Transverse colon (tissue), 4 donors: ENCODE data around the gene SLU7. TPM values are rescaled to one million over a fixed set of nuclear protein-coding genes. Genes with fewer than 3 reads are reported as not detected.
"Not testable (repeated sequence)": the region's sequence is repeated elsewhere in the genome, so short reads cannot be mapped to it uniquely, and the experiment has no call there.

Source experiments
- DNase-seq: peaks from one replicate; pipeline ENCODE4 v3.0.0-alpha.2; 2019
- H3K27ac ChIP-seq, 4 donors: fragments of 200-600 bp; sonication (generic); 2 replicates each; pipeline ENCODE4 v1.5.1; 2016 to 2018; ENCODE audit warnings: inconsistent platforms in 4 of 4
- H3K27me3 ChIP-seq: fragments of 200-600 bp; sonication (generic); 2 replicates; pipeline ENCODE4 v1.5.1; 2017; ENCODE audit warnings: inconsistent platforms
- H3K36me3 ChIP-seq, 4 donors: fragments of 200-600 bp; sonication (generic); 2 replicates each; pipeline ENCODE4 v1.5.1; 2017 to 2019; ENCODE audit warnings: inconsistent platforms in 4 of 4
- H3K4me1 ChIP-seq, 4 donors: fragments of 200-600 bp; sonication (generic); 2 replicates each; pipeline ENCODE4 v1.5.1; 2017 to 2020; ENCODE audit warnings: inconsistent platforms in 4 of 4
- H3K4me3 ChIP-seq, 4 donors: fragments of 200-600 bp; sonication (generic); 1 replicate in 1 of 4; 2 replicates in 3 of 4; pipeline versions ENCODE4 v1.5.1 to v1.6.1; 2017 to 2019; ENCODE audit warnings: inconsistent platforms in 4 of 4
- H3K9me3 ChIP-seq, 2 donors: fragments of 200-600 bp; sonication (generic); 2 replicates each; pipeline ENCODE4 v1.5.1; 2017 to 2019; ENCODE audit warnings: inconsistent platforms in 2 of 2
- EP300 ChIP-seq: sonication (generic); formaldehyde crosslinking; IDR thresholded peaks from one replicate; pipeline ENCODE4 v1.6.1; 2017; ENCODE audit warnings: antibody characterized with exemption, low read depth
- POLR2A ChIP-seq: fragments of 450-650 bp; IDR thresholded peaks from one replicate; pipeline ENCODE4 v1.6.1; 2016; ENCODE audit warnings: antibody characterized with exemption, mild to moderate bottlenecking, moderate library complexity
- POLR2AphosphoS5 ChIP-seq, 3 donors: sonication (generic); formaldehyde crosslinking; IDR thresholded peaks; one replicate each; pipeline ENCODE4 v1.6.1; 2016; ENCODE audit warnings: antibody characterized with exemption in 3 of 3
- WGBS, 2 donors: methylation state at CpG; one replicate each; pipeline ENCODE4 v1.1.5; 2018; ENCODE audit warnings: low coverage in 1 of 2; 5-methylcytosine and 5-hydroxymethylcytosine counted together
- in situ Hi-C, 4 donors: fragments of 200-750 bp; cut with MboI; loops; one replicate each; pipeline versions ENCODE4 v1.15.0 to v1.15.1; 2017; ENCODE audit warnings: low sequenced_read_pairs in 3 of 4, low pct_ligation_motif_present in 1 of 4, low pct_unique_long_range_greater_than_20kb in 1 of 4
- intact Hi-C: fragments of 100-400 bp; cut with DNase I; formaldehyde crosslinking; loops from one replicate; pipeline ENCODE4 v1.15.1; 2023; ENCODE audit warnings: low total_unique reads
- total RNA-seq, 4 donors: library from RNA; depleted of rRNA; stranded (reverse); fragments of >200 nt; gene quantifications; one replicate each; pipeline ENCODE4 v1.1.0, GENCODE V29; 2016
- TF ChIP-seq, protein P1 (sequence below), 5 experiments: fragments of 200-600 bp in 3 of 5; fragments of 450-650 bp in 2 of 5; sonication (generic) in 3 of 5; IDR thresholded peaks; 1 replicate in 2 of 5; 2 replicates in 3 of 5; pipeline ENCODE4 v1.5.1; 2016 to 2017; ENCODE audit warnings: antibody characterized with exemption in 5 of 5, inconsistent platforms in 3 of 5, mild to moderate bottlenecking in 2 of 5, moderate library complexity in 1 of 5

SLU7 gene
- total RNA-seq, 4 donors from 2014 or later = 10.5 to 69.2 (median 52.5) TPM

DNA sequence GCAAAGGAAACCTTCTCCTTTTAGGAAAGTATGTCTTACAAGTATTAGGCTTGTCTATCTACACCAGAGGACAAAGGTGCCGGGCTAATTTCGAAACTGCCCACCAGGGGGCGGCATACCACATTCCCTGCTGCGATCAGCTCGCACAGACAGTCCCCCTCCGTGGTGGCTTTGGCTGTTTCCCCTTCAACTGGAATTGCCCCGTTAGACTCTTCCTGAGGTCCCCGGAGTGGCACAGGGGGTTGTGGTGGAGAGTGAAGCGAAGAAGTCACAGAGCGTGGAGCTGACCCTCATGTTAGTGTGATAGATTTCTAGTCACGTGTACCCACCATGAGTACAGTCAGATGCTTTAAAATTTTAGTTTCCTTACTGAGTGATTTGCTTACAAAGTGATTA lies 20.3 kb upstream of the SLU7 start:
- Histone ChIP-seq H3K9me3 (no peaks in the 10 kb centered on the region), H3K36me3 (no peaks in the 10 kb centered on the region), H3K27me3 (no peaks in the 10 kb centered on the region), H3K4me3 (peak overlapping the region in 3 of 4 donors; percentile 20 to 56 (median 21)), H3K4me1 (peaks cover 0 to 13% (median 5%) of the 10 kb centered on the region in 4 donors), H3K27ac (peak overlapping the region; percentile 28 to 59 (median 48))
- intact Hi-C loops (no loop called here), in situ Hi-C loops (loop anchor here in 1 of 4 donors (25.0 kb wide), 1 partner anchor 173 kb away; no protein-coding TSS in a partner anchor)
- peak; percentile 94 for DNase-seq
- TF ChIP-seq, protein P1, sequence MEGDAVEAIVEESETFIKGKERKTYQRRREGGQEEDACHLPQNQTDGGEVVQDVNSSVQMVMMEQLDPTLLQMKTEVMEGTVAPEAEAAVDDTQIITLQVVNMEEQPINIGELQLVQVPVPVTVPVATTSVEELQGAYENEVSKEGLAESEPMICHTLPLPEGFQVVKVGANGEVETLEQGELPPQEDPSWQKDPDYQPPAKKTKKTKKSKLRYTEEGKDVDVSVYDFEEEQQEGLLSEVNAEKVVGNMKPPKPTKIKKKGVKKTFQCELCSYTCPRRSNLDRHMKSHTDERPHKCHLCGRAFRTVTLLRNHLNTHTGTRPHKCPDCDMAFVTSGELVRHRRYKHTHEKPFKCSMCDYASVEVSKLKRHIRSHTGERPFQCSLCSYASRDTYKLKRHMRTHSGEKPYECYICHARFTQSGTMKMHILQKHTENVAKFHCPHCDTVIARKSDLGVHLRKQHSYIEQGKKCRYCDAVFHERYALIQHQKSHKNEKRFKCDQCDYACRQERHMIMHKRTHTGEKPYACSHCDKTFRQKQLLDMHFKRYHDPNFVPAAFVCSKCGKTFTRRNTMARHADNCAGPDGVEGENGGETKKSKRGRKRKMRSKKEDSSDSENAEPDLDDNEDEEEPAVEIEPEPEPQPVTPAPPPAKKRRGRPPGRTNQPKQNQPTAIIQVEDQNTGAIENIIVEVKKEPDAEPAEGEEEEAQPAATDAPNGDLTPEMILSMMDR (IDR thresholded peaks at IDR 0.05) = peak; percentile 87 to 98 (median 90)
- TF ChIP-seq EP300 = no peak
- no peak for TF ChIP-seq POLR2AphosphoS5 (IDR thresholded peaks at IDR 0.05)
- no peak for TF ChIP-seq POLR2A
- 0% methylated on average over 2 to 11 of the region's 11 CpGs for WGBS, 2 donors

DNA sequence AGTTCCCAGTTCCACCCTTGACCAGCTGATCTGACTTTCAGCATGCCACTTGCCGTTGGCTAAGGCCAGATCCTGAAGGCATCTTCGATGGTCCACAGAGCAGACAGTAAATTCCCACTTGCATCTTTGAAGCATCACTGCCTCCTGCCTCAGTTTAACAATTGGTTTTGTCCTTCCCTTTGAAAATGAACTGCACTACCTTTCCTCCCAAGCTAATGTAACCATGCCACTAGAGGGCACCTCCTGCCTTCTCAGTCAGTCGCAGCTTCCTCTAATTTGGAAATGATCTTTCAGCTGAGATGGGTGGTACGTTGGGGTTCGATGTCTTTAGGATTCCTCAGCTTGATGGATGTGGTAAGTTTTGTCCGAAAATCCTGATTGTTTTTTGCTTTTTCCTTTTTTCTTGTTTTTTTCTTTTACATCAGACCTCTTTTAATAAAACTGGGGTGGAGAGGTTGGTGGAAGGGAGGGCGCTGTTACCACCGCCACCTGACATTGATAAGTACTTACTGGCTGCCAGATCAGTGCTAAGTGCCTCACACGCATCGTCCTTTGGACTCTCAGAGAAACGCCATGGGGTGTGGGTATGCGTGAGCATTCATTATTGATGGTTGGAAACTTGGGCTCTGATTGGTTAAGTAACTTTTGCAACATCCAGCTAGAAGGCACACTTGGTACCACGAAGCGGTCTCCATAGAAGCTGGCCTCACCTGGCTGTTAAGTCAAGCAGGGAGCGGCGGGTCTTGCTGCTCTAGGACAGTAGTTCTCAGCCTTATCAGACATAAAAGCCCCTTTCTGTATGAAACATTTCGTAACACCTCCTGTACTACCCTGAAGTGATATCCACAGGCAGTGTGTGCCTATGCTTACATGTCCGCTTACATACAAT lies 19.7 kb upstream of the SLU7 start:
- intact Hi-C loops = no loop called here
- Histone ChIP-seq H3K36me3 (no peaks in the 10 kb centered on the region), H3K4me1 (peaks cover 0 to 13% (median 5%) of the 10 kb centered on the region in 4 donors), H3K27me3 (no peaks in the 10 kb centered on the region), H3K27ac (peak overlapping the region; percentile 28 to 59 (median 48)), H3K4me3 (peak overlapping the region in 3 of 4 donors; percentile 20 to 56 (median 21)), H3K9me3 (no peaks in the 10 kb centered on the region)
- in situ Hi-C loops = loop anchor here in 1 of 4 donors (25.0 kb wide), 1 partner anchor 174 kb away; no protein-coding TSS in a partner anchor
- TF ChIP-seq, protein P1 (IDR thresholded peaks at IDR 0.05) = peak; percentile 53 to 67 (median 60)
- TF ChIP-seq POLR2AphosphoS5 (IDR thresholded peaks at IDR 0.05) = no peak
- 0 to 3% methylated on average over 2 to 18 of the region's 18 CpGs for WGBS, 2 donors
- peak; percentile 63 for DNase-seq

DNA sequence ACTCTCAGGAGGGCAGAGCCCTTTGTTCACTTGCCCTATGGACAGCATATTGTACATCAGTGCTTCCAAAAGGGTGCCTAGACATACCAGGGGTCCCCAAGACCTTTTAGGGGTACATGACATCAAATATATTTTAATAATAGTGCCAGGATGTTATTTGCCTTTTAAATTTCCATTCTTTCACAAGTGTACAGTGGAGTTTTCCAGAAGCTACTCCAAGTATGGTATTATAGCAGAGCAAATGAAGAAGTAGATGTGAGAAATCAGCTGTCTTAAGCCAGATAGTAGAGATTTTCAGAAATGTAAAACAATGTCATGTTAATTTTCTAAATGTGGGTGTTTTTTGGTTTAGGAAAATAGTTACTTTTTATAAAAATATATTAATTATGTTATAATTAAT lies 18.4 kb upstream of the SLU7 start:
- Histone ChIP-seq H3K27me3 (no peaks in the 10 kb centered on the region), H3K4me1 (peaks cover 0 to 13% (median 5%) of the 10 kb centered on the region in 4 donors), H3K27ac (no peak overlapping the region), H3K36me3 (no peaks in the 10 kb centered on the region), H3K4me3 (no peak overlapping the region), H3K9me3 (no peaks in the 10 kb centered on the region)
- intact Hi-C loops = no loop called here
- DNase-seq = no peak
- TF ChIP-seq POLR2A (no peak), EP300 (no peak), POLR2AphosphoS5 (IDR thresholded peaks at IDR 0.05) (no peak)
- TF ChIP-seq, protein P1 (IDR thresholded peaks at IDR 0.05) = no peak
- in situ Hi-C loops = loop anchor here in 1 of 4 donors (25.0 kb wide), 1 partner anchor 175 kb away; no protein-coding TSS in a partner anchor

DNA sequence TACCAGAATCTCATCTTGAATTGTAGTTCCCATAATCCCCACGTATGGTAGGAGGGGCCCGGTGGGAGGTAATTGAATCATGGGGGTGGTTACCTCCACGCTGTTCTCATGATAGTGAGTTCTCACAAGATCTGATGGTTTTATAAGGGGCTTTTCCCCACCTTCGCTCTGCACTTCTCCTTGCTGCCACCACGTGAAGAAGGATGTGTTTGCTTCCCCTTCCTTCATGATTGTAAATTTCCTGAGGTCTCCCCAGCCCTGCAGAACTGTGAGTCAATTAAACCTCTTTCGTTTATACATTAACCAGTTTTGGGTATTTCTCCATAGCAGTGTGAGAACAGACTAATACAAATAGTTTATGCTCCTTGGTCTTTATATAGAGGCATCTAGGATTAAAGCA lies 17.8 kb upstream of the SLU7 start:
- H3K36me3 ChIP-seq, H3K27ac ChIP-seq, intact Hi-C loops, DNase-seq, H3K9me3 ChIP-seq, H3K27me3 ChIP-seq, H3K4me3 ChIP-seq: not testable (repeated sequence)
- in situ Hi-C loops = loop anchor here in 1 of 4 donors (25.0 kb wide), 1 partner anchor 176 kb away; no protein-coding TSS in a partner anchor
- peaks cover 0 to 13% (median 5%) of the 10 kb centered on the region in 4 donors for H3K4me1 ChIP-seq
- WGBS, 2 donors = 50 to 65% methylated on average over 6 of the region's 6 CpGs
